Ectodermal cell (in vitro differentiated cells): ENCODE measurements around the gene AGTPBP1.

Source experiments
- H3K27ac ChIP-seq: 2 replicates; pipeline ENCODE4 v1.7.0; 2013; ENCODE audit warnings: mild to moderate bottlenecking, low read depth, low read length; ENCODE audit not compliant: insufficient read depth, poor library complexity, severe bottlenecking
- H3K27me3 ChIP-seq: 2 replicates; pipeline ENCODE4 v1.7.0; 2013; ENCODE audit warnings: mild to moderate bottlenecking, low read length; ENCODE audit not compliant: insufficient read depth, control insufficient read depth, poor library complexity, severe bottlenecking
- H3K36me3 ChIP-seq: one replicate; pipeline ENCODE4 v1.7.0; 2013; ENCODE audit warnings: low read length; ENCODE audit not compliant: control insufficient read depth, insufficient read depth
- H3K4me1 ChIP-seq: one replicate; pipeline ENCODE4 v1.7.0; 2013; ENCODE audit warnings: low read length; ENCODE audit not compliant: control insufficient read depth, insufficient read depth
- H3K4me3 ChIP-seq: 2 replicates; pipeline ENCODE4 v1.7.0; 2013; ENCODE audit warnings: low read depth, low read length, control low read depth; ENCODE audit not compliant: insufficient read depth
- H3K9me3 ChIP-seq: 2 replicates; pipeline ENCODE4 v1.7.0; 2013; ENCODE audit warnings: mild to moderate bottlenecking, low read length, moderate library complexity; ENCODE audit not compliant: control insufficient read depth
- WGBS, 2 experiments: methylation state at CpG; one replicate each; pipeline ENCODE4 v1.1.7; 2013; ENCODE audit warnings: missing lambda C conversion rate in 2 of 2; 5-methylcytosine and 5-hydroxymethylcytosine counted together

The AGTPBP1 gene

GRCh38 chr9:85742597-85742936, 813 bp upstream of the AGTPBP1 start:
- peak overlapping the region; percentile 83 for H3K4me3 ChIP-seq
- no peaks in the 10 kb centered on the region for H3K27me3 ChIP-seq
- H3K27ac ChIP-seq, result peak overlapping the region; percentile 79
- peaks cover 17% of the 10 kb centered on the region for H3K4me1 ChIP-seq
- no peaks in the 10 kb centered on the region for H3K9me3 ChIP-seq
- 26 to 40% methylated on average over 2 to 3 of the region's 4 CpGs for WGBS, 2 experiments
- no peaks in the 10 kb centered on the region for H3K36me3 ChIP-seq

- H3K4me3 ChIP-seq, result peak overlapping the region; percentile 83
- peaks cover 17% of the 10 kb centered on the region for H3K4me1 ChIP-seq
- peak overlapping the region; percentile 91 for H3K27ac ChIP-seq
- no peaks in the 10 kb centered on the region for H3K36me3 ChIP-seq
- H3K9me3 ChIP-seq, result no peaks in the 10 kb centered on the region
- WGBS, 2 experiments, result 0% methylated on average over 75 of the region's 75 CpGs
- H3K27me3 ChIP-seq, result no peaks in the 10 kb centered on the region
Measured at GRCh38 chr9:85741095-85741874, 469 bp downstream of the AGTPBP1 start.

- H3K4me3 ChIP-seq, result peak overlapping the region; percentile 83
- no peaks in the 10 kb centered on the region for H3K9me3 ChIP-seq
- H3K27me3 ChIP-seq, result no peaks in the 10 kb centered on the region
- whole genome bisulfite sequencing, 2 experiments, result 3 to 5% methylated on average over 8 of the region's 8 CpGs
- H3K27ac ChIP-seq, result peak overlapping the region; percentile 91
- peaks cover 17% of the 10 kb centered on the region for H3K4me1 ChIP-seq
- no peaks in the 10 kb centered on the region for H3K36me3 ChIP-seq
Measured at GRCh38 chr9:85740787-85741094, 1.0 kb downstream of the AGTPBP1 start.

GRCh38 chr9:85738509-85738908, 3.2 kb downstream of the AGTPBP1 start:
- Histone ChIP-seq H3K27ac (no peak overlapping the region), H3K36me3 (no peaks in the 10 kb centered on the region), H3K9me3 (no peaks in the 10 kb centered on the region), H3K4me1 (peaks cover 12% of the 10 kb centered on the region), H3K4me3 (no peak overlapping the region), H3K27me3 (no peaks in the 10 kb centered on the region)
- WGBS, 2 experiments, result 64 to 75% methylated on average over 2 of the region's 2 CpGs

- Histone ChIP-seq H3K27ac (no peak overlapping the region), H3K9me3 (no peaks in the 10 kb centered on the region), H3K27me3 (no peaks in the 10 kb centered on the region), H3K36me3 (no peaks in the 10 kb centered on the region), H3K4me1 (peaks cover 5% of the 10 kb centered on the region), H3K4me3 (no peak overlapping the region)
- WGBS, 2 experiments, result 88 to 93% methylated on average over 3 of the region's 3 CpGs
Measured at GRCh38 chr9:85737671-85738070, 4.1 kb downstream of the AGTPBP1 start.

GRCh38 chr9:85730916-85731630, 10.7 kb downstream of the AGTPBP1 start:
- H3K27ac ChIP-seq, result no peak overlapping the region
- H3K9me3 ChIP-seq, result no peaks in the 10 kb centered on the region
- no peaks in the 10 kb centered on the region for H3K36me3 ChIP-seq
- no peaks in the 10 kb centered on the region for H3K27me3 ChIP-seq
- 91 to 95% methylated on average over 4 of the region's 4 CpGs for WGBS, 2 experiments
- no peak overlapping the region for H3K4me3 ChIP-seq
- no peaks in the 10 kb centered on the region for H3K4me1 ChIP-seq

- Histone ChIP-seq H3K27me3 (no peaks in the 10 kb centered on the region), H3K36me3 (no peaks in the 10 kb centered on the region), H3K9me3 (no peaks in the 10 kb centered on the region), H3K27ac (no peak overlapping the region), H3K4me3 (no peak overlapping the region), H3K4me1 (no peaks in the 10 kb centered on the region)
Measured at GRCh38 chr9:85729882-85730281, 11.9 kb downstream of the AGTPBP1 start.

GRCh38 chr9:85727500-85727899, 14.3 kb downstream of the AGTPBP1 start:
- Histone ChIP-seq H3K4me1 (peaks cover 8% of the 10 kb centered on the region), H3K36me3 (no peaks in the 10 kb centered on the region), H3K9me3 (no peaks in the 10 kb centered on the region), H3K4me3 (no peak overlapping the region), H3K27ac (no peak overlapping the region), H3K27me3 (no peaks in the 10 kb centered on the region)
- WGBS, 2 experiments, result 92 to 94% methylated on average over 1 to 2 of the region's 2 CpGs

- Histone ChIP-seq H3K4me1 (peaks cover 8% of the 10 kb centered on the region), H3K9me3 (no peaks in the 10 kb centered on the region), H3K4me3 (no peak overlapping the region), H3K36me3 (no peaks in the 10 kb centered on the region), H3K27me3 (no peaks in the 10 kb centered on the region), H3K27ac (no peak overlapping the region)
- WGBS, 2 experiments, result 90 to 94% methylated on average over 4 of the region's 4 CpGs
Measured at GRCh38 chr9:85726737-85727136, 15.0 kb downstream of the AGTPBP1 start.

- Histone ChIP-seq H3K4me1 (peaks cover 8% of the 10 kb centered on the region), H3K36me3 (no peaks in the 10 kb centered on the region), H3K4me3 (no peak overlapping the region), H3K27me3 (no peaks in the 10 kb centered on the region), H3K27ac (peak overlapping the region; percentile 8), H3K9me3 (no peaks in the 10 kb centered on the region)
- 40 to 45% methylated on average over 7 of the region's 7 CpGs for whole genome bisulfite sequencing, 2 experiments
Measured at GRCh38 chr9:85723215-85723614, 18.5 kb downstream of the AGTPBP1 start.
